Middle frontal gyrus (tissue), 1 donor: ENCODE measurements around the gene MYT1.

Experiments
- DNase-seq: peaks from one replicate; pipeline ENCODE4 v3.0.0-alpha.2; 2015; ENCODE audit warnings: low spot score; ENCODE audit errors: extremely low spot score

MYT1 gene

GRCh38 chr20:64153861-64154589, 10.2 kb upstream of the MYT1 start:
- no peak for DNase-seq

- DNase-seq = no peak
Measured at GRCh38 chr20:64154590-64155257, 9.5 kb upstream of the MYT1 start.

- no peak for DNase-seq
Measured at GRCh38 chr20:64155258-64156135, 8.8 kb upstream of the MYT1 start.

GRCh38 chr20:64156136-64156885, 7.9 kb upstream of the MYT1 start:
- DNase-seq = no peak

- no peak for DNase-seq
Measured at GRCh38 chr20:64156886-64157875, 7.1 kb upstream of the MYT1 start.

- DNase-seq = no peak
Measured at GRCh38 chr20:64157878-64158277, 6.4 kb upstream of the MYT1 start.

- no peak for DNase-seq
Measured at GRCh38 chr20:64158346-64159285, 5.6 kb upstream of the MYT1 start.

GRCh38 chr20:64159286-64159680, 5.0 kb upstream of the MYT1 start:
- no peak for DNase-seq

GRCh38 chr20:64159711-64160110, 4.5 kb upstream of the MYT1 start:
- no peak for DNase-seq

GRCh38 chr20:64160118-64160517, 4.1 kb upstream of the MYT1 start:
- no peak for DNase-seq

GRCh38 chr20:64160526-64161355, 3.5 kb upstream of the MYT1 start:
- DNase-seq = no peak

- DNase-seq = no peak
Measured at GRCh38 chr20:64161356-64162238, 2.7 kb upstream of the MYT1 start.

- no peak for DNase-seq
Measured at GRCh38 chr20:64162239-64162910, 1.9 kb upstream of the MYT1 start.

- no peak for DNase-seq
Measured at GRCh38 chr20:64163776-64164122, 503 bp upstream of the MYT1 start.

- DNase-seq = no peak
Measured at GRCh38 chr20:64165866-64166600, 1.8 kb downstream of the MYT1 start.
